CD4-positive, alpha-beta T cell treated with Interleukin-1 beta for 1 hour (primary cell): ENCODE data around the gene LYPD5.

Experiments used
- DNase-seq, 2 donors: peaks; one replicate each; pipeline ENCODE4 v3.0.0-alpha.2; 2020 to 2022

The LYPD5 gene

GRCh38 chr19:43749898-43750297 is 52.3 kb downstream of the LYPD5 start:
- DNase-seq = no peak

- DNase-seq = no peak
These were observed 53.1 kb downstream of the LYPD5 start for GRCh38 chr19:43749152-43749551.

GRCh38 chr19:43748685-43749084 is 53.6 kb downstream of the LYPD5 start:
- DNase-seq = no peak

GRCh38 chr19:43748205-43748594 is 54.0 kb downstream of the LYPD5 start:
- DNase-seq = no peak

- peak in 1 of 2 donors; percentile 39 for DNase-seq
These were observed 54.6 kb downstream of the LYPD5 start for GRCh38 chr19:43747557-43748204.
